Measurements from ENCODE around the gene SKOR2. TPM values are rescaled to one million over a fixed set of nuclear protein-coding genes. Genes with fewer than 3 reads are reported as not detected.

The SKOR2 gene
- total and polyA plus RNA-seq, 2 of the 13 experiments (the other 11 are each of a cell fraction or from before 2014, with no cell fraction given): not detected

DNA sequence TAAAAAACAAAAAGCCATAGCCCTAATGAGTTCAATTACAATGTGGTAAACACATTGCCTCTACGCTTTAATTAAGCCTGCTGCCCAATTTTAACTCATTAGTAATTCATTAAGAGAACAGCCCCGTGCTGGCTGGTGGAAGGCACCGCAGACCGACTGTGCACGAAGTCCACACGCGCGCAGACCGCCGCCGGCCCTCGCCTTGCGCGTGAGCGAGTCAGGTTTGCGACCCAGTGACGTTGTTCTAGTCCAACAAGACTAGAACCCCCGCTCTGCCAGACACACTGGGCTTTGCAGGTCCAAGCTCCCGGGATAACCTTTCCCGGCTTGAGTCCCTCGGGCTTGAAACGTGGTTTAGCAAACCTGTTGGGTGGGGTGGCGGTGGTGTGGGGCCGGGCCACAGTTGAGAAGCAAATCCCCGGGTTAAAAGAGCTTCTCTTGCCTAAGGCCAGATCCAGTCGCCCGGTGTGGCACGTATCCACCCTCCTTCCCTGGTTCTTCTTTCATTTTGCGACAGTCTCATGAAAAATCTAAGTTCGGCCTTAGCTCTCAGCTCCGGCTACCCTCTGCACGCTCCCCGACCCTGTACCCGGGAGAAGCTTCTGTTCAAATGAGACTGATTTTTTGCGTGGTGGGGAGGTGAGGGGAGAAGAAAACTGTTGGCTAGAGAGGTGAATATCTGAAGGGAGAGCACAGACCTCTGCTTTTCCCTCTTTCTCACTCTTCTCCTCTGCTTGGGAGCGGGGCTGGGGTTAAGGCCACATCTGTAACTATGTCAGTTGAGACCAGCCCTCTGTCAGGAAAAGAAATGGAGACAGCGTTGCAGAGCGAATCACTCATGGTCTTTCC, 11.1 kb upstream of the SKOR2 start:
- Histone ChIP-seq H3K9me3 (ENCODE audit: low read length) (no peaks in the 10 kb centered on the region), H3K27ac (ENCODE audit: extremely low read length, insufficient read depth, low read length) (no peak overlapping the region), H2AFZ (ENCODE audit: low read length) (no peak overlapping the region), H3K4me2 (ENCODE audit: low read depth, low read length) (no peak overlapping the region), H3K36me3 (replicated peaks in 1 of 2; ENCODE audit: control insufficient read depth in 1 of 2, insufficient read depth in 2 of 2, low read length in 2 of 2) (no peaks in the 10 kb centered on the region), H3K4me1 (ENCODE audit: insufficient read depth, low read length) (no peaks in the 10 kb centered on the region), H3K27me3 (ENCODE audit: control insufficient read depth in 1 of 2, insufficient read depth in 2 of 2, low read length in 2 of 2) (peaks cover 1 to 13% of the 10 kb centered on the region in 2 experiments; a peak in 2 of 5 replicates), H3K4me3 (replicated peaks in 1 of 3; ENCODE audit: insufficient read depth in 1 of 3, low read depth in 2 of 3, low read length in 3 of 3) (no peak overlapping the region), H4K20me1 (ENCODE audit: insufficient read depth, low read length) (no peaks in the 10 kb centered on the region; the same call in 1 of the 2 replicates), H3K9ac (ENCODE audit: insufficient read depth, low read depth, low read length) (no peak overlapping the region), H3K79me2 (ENCODE audit: insufficient read depth, low read length) (no peaks in the 10 kb centered on the region)
- intact Hi-C loops (cut with micrococcal nuclease; ENCODE audit: unreplicated experiment): no loop called here
- in situ Hi-C loops (cut with HindIII; ENCODE audit: extremely low pct_ligation_motif_present, low pct_unique_long_range_greater_than_20kb): no loop called here
- ATAC-seq: no peak
- ChIA-PET CTCF (ENCODE audit: low intra/inter-chr PET ratio, low total read pairs) (no interaction called here), POLR2A (no interaction called here)
- no peak for DNase-seq (ENCODE audit: low spot score)
- FAIRE-seq: no peak
- WGBS (ENCODE audit: low lambda C conversion rate): 38% methylated on average over 37 of the region's 38 CpGs
- TF ChIP-seq SAP130 (CRISPR knock-in tag; IDR thresholded peaks at IDR 0.05; ENCODE audit: low read depth): no peak
- no peak for TF ChIP-seq SMAD9 (CRISPR knock-in tag; IDR thresholded peaks at IDR 0.05)
- no peak for TF ChIP-seq ZBTB49 (CRISPR knock-in tag; IDR thresholded peaks at IDR 0.05; ENCODE audit: borderline replicate concordance)
- TF ChIP-seq, protein P1, sequence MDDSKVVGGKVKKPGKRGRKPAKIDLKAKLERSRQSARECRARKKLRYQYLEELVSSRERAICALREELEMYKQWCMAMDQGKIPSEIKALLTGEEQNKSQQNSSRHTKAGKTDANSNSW (CRISPR knock-in tag; IDR thresholded peaks at IDR 0.05; ENCODE audit: borderline replicate concordance): no peak
- no peak for TF ChIP-seq ZEB1 (IDR thresholded peaks at IDR 0.05; ENCODE audit: insufficient replicate concordance, low read depth)
- no peak for TF ChIP-seq FOSL1 (CRISPR knock-in tag; IDR thresholded peaks at IDR 0.05; ENCODE audit: borderline replicate concordance)
- TF ChIP-seq, protein P2, sequence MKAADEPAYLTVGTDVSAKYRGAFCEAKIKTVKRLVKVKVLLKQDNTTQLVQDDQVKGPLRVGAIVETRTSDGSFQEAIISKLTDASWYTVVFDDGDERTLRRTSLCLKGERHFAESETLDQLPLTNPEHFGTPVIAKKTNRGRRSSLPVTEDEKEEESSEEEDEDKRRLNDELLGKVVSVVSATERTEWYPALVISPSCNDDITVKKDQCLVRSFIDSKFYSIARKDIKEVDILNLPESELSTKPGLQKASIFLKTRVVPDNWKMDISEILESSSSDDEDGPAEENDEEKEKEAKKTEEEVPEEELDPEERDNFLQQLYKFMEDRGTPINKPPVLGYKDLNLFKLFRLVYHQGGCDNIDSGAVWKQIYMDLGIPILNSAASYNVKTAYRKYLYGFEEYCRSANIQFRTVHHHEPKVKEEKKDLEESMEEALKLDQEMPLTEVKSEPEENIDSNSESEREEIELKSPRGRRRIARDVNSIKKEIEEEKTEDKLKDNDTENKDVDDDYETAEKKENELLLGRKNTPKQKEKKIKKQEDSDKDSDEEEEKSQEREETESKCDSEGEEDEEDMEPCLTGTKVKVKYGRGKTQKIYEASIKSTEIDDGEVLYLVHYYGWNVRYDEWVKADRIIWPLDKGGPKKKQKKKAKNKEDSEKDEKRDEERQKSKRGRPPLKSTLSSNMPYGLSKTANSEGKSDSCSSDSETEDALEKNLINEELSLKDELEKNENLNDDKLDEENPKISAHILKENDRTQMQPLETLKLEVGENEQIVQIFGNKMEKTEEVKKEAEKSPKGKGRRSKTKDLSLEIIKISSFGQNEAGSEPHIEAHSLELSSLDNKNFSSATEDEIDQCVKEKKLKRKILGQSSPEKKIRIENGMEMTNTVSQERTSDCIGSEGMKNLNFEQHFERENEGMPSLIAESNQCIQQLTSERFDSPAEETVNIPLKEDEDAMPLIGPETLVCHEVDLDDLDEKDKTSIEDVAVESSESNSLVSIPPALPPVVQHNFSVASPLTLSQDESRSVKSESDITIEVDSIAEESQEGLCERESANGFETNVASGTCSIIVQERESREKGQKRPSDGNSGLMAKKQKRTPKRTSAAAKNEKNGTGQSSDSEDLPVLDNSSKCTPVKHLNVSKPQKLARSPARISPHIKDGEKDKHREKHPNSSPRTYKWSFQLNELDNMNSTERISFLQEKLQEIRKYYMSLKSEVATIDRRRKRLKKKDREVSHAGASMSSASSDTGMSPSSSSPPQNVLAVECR (CRISPR knock-in tag; IDR thresholded peaks at IDR 0.05; ENCODE audit: borderline replicate concordance): no peak
- no peak for TF ChIP-seq NKX3-1 (CRISPR knock-in tag; IDR thresholded peaks at IDR 0.05)
- TF ChIP-seq THAP9 (CRISPR knock-in tag; IDR thresholded peaks at IDR 0.05; ENCODE audit: borderline replicate concordance): no peak
- TF ChIP-seq ZNF180 (CRISPR knock-in tag; IDR thresholded peaks at IDR 0.05; ENCODE audit: borderline replicate concordance, low read depth): no peak
- TF ChIP-seq SP2 (CRISPR knock-in tag; IDR thresholded peaks at IDR 0.05): no peak
- BruUV-seq (replicated peaks): no TSS peak

All from HepG2 (cell line).